ENCODE results near the gene XPOT.

Gene XPOT

GRCh38 chr12:64468966-64469365 is 64.8 kb downstream of the XPOT start:
- Histone ChIP-seq H3K27me3 (ENCODE audit: control insufficient read depth, insufficient read depth, low read length) (no peaks in the 10 kb centered on the region), H3K4me3 (ENCODE audit: low read depth, low read length) (no peak overlapping the region), H3K4me1 (ENCODE audit: control insufficient read depth, insufficient read depth, low read length) (no peaks in the 10 kb centered on the region), H3K9me3 (ENCODE audit: control insufficient read depth, insufficient read depth, low read depth, low read length) (no peaks in the 10 kb centered on the region), H3K27ac (ENCODE audit: low read depth, low read length) (no peak overlapping the region), H3K9ac (ENCODE audit: low read length) (no peak overlapping the region), H3K36me3 (ENCODE audit: control insufficient read depth, insufficient read depth, low read length) (peaks cover 92% of the 10 kb centered on the region)

- Histone ChIP-seq H3K4me3 (ENCODE audit: low read depth, low read length) (no peak overlapping the region), H3K4me1 (ENCODE audit: control insufficient read depth, insufficient read depth, low read length) (no peaks in the 10 kb centered on the region), H3K9me3 (ENCODE audit: control insufficient read depth, insufficient read depth, low read depth, low read length) (no peaks in the 10 kb centered on the region), H3K36me3 (ENCODE audit: control insufficient read depth, insufficient read depth, low read length) (peaks cover 92% of the 10 kb centered on the region), H3K9ac (ENCODE audit: low read length) (no peak overlapping the region), H3K27ac (ENCODE audit: low read depth, low read length) (no peak overlapping the region), H3K27me3 (ENCODE audit: control insufficient read depth, insufficient read depth, low read length) (no peaks in the 10 kb centered on the region)
Measured at GRCh38 chr12:64469455-64470142, 65.4 kb downstream of the XPOT start.

GRCh38 chr12:64470495-64470894 is 66.3 kb downstream of the XPOT start:
- H3K27me3 ChIP-seq (ENCODE audit: control insufficient read depth, insufficient read depth, low read length) = no peaks in the 10 kb centered on the region
- H3K9ac ChIP-seq (ENCODE audit: low read length) = no peak overlapping the region
- H3K27ac ChIP-seq (ENCODE audit: low read depth, low read length) = no peak overlapping the region
- H3K4me3 ChIP-seq (ENCODE audit: low read depth, low read length) = no peak overlapping the region
- peaks cover 4% of the 10 kb centered on the region for H3K9me3 ChIP-seq (ENCODE audit: control insufficient read depth, insufficient read depth, low read depth, low read length)
- no peaks in the 10 kb centered on the region for H3K4me1 ChIP-seq (ENCODE audit: control insufficient read depth, insufficient read depth, low read length)
- peaks cover 93% of the 10 kb centered on the region for H3K36me3 ChIP-seq (ENCODE audit: control insufficient read depth, insufficient read depth, low read length)

GRCh38 chr12:64473176-64473575 is 69.0 kb downstream of the XPOT start:
- peaks cover 88% of the 10 kb centered on the region for H3K36me3 ChIP-seq (ENCODE audit: control insufficient read depth, insufficient read depth, low read length)
- H3K4me1 ChIP-seq (ENCODE audit: control insufficient read depth, insufficient read depth, low read length) = no peaks in the 10 kb centered on the region
- no peaks in the 10 kb centered on the region for H3K27me3 ChIP-seq (ENCODE audit: control insufficient read depth, insufficient read depth, low read length)
- no peak overlapping the region for H3K27ac ChIP-seq (ENCODE audit: low read depth, low read length)
- no peak overlapping the region for H3K4me3 ChIP-seq (ENCODE audit: low read depth, low read length)
- H3K9ac ChIP-seq (ENCODE audit: low read length) = no peak overlapping the region
- peaks cover 16% of the 10 kb centered on the region for H3K9me3 ChIP-seq (ENCODE audit: control insufficient read depth, insufficient read depth, low read depth, low read length)

- Histone ChIP-seq H3K9me3 (ENCODE audit: control insufficient read depth, insufficient read depth, low read depth, low read length) (peaks cover 16% of the 10 kb centered on the region), H3K27me3 (ENCODE audit: control insufficient read depth, insufficient read depth, low read length) (no peaks in the 10 kb centered on the region), H3K36me3 (ENCODE audit: control insufficient read depth, insufficient read depth, low read length) (peaks cover 79% of the 10 kb centered on the region)
Measured at GRCh38 chr12:64475518-64475917, 71.3 kb downstream of the XPOT start.

GRCh38 chr12:64476844-64477243 is 72.7 kb downstream of the XPOT start:
- Histone ChIP-seq H3K36me3 (ENCODE audit: control insufficient read depth, insufficient read depth, low read length) (peaks cover 72% of the 10 kb centered on the region), H3K9me3 (ENCODE audit: control insufficient read depth, insufficient read depth, low read depth, low read length) (peaks cover 16% of the 10 kb centered on the region), H3K27ac (ENCODE audit: low read depth, low read length) (no peak overlapping the region), H3K27me3 (ENCODE audit: control insufficient read depth, insufficient read depth, low read length) (no peaks in the 10 kb centered on the region), H3K4me1 (ENCODE audit: control insufficient read depth, insufficient read depth, low read length) (no peaks in the 10 kb centered on the region), H3K9ac (ENCODE audit: low read length) (no peak overlapping the region), H3K4me3 (ENCODE audit: low read depth, low read length) (no peak overlapping the region)

More at GRCh38 chr12:64475518-64475917, 71.3 kb downstream of the XPOT start:
- Histone ChIP-seq H3K4me1 (ENCODE audit: control insufficient read depth, insufficient read depth, low read length) (no peaks in the 10 kb centered on the region), H3K4me3 (ENCODE audit: low read depth, low read length) (no peak overlapping the region), H3K27ac (ENCODE audit: low read depth, low read length) (no peak overlapping the region), H3K9ac (ENCODE audit: low read length) (no peak overlapping the region)

- Histone ChIP-seq H3K36me3 (ENCODE audit: control insufficient read depth, insufficient read depth, low read length) (peaks cover 71% of the 10 kb centered on the region), H3K9ac (ENCODE audit: low read length) (no peak overlapping the region), H3K27me3 (ENCODE audit: control insufficient read depth, insufficient read depth, low read length) (no peaks in the 10 kb centered on the region), H3K9me3 (ENCODE audit: control insufficient read depth, insufficient read depth, low read depth, low read length) (peaks cover 16% of the 10 kb centered on the region), H3K4me3 (ENCODE audit: low read depth, low read length) (no peak overlapping the region), H3K27ac (ENCODE audit: low read depth, low read length) (no peak overlapping the region), H3K4me1 (ENCODE audit: control insufficient read depth, insufficient read depth, low read length) (no peaks in the 10 kb centered on the region)
Measured at GRCh38 chr12:64478661-64479060, 74.5 kb downstream of the XPOT start.

GRCh38 chr12:64480148-64480547 is 76.0 kb downstream of the XPOT start:
- H3K9ac ChIP-seq (ENCODE audit: low read length) = no peak overlapping the region
- H3K27ac ChIP-seq (ENCODE audit: low read depth, low read length) = no peak overlapping the region
- peaks cover 15% of the 10 kb centered on the region for H3K9me3 ChIP-seq (ENCODE audit: control insufficient read depth, insufficient read depth, low read depth, low read length)
- no peak overlapping the region for H3K4me3 ChIP-seq (ENCODE audit: low read depth, low read length)
- H3K36me3 ChIP-seq (ENCODE audit: control insufficient read depth, insufficient read depth, low read length) = peaks cover 71% of the 10 kb centered on the region
- H3K4me1 ChIP-seq (ENCODE audit: control insufficient read depth, insufficient read depth, low read length) = no peaks in the 10 kb centered on the region
- no peaks in the 10 kb centered on the region for H3K27me3 ChIP-seq (ENCODE audit: control insufficient read depth, insufficient read depth, low read length)

- H3K36me3 ChIP-seq (ENCODE audit: control insufficient read depth, insufficient read depth, low read length) = peaks cover 94% of the 10 kb centered on the region
- H3K27ac ChIP-seq (ENCODE audit: low read depth, low read length) = no peak overlapping the region
- no peak overlapping the region for H3K9ac ChIP-seq (ENCODE audit: low read length)
- H3K4me1 ChIP-seq (ENCODE audit: control insufficient read depth, insufficient read depth, low read length) = no peaks in the 10 kb centered on the region
- H3K9me3 ChIP-seq (ENCODE audit: control insufficient read depth, insufficient read depth, low read depth, low read length) = no peaks in the 10 kb centered on the region
- H3K4me3 ChIP-seq (ENCODE audit: low read depth, low read length) = no peak overlapping the region
- no peaks in the 10 kb centered on the region for H3K27me3 ChIP-seq (ENCODE audit: control insufficient read depth, insufficient read depth, low read length)
Measured at GRCh38 chr12:64486657-64487056, 82.5 kb downstream of the XPOT start.

- Histone ChIP-seq H3K9ac (ENCODE audit: low read length) (no peak overlapping the region), H3K27ac (ENCODE audit: low read depth, low read length) (no peak overlapping the region), H3K9me3 (ENCODE audit: control insufficient read depth, insufficient read depth, low read depth, low read length) (no peaks in the 10 kb centered on the region), H3K4me3 (ENCODE audit: low read depth, low read length) (no peak overlapping the region), H3K27me3 (ENCODE audit: control insufficient read depth, insufficient read depth, low read length) (no peaks in the 10 kb centered on the region), H3K36me3 (ENCODE audit: control insufficient read depth, insufficient read depth, low read length) (peaks cover 88% of the 10 kb centered on the region), H3K4me1 (ENCODE audit: control insufficient read depth, insufficient read depth, low read length) (no peaks in the 10 kb centered on the region)
Measured at GRCh38 chr12:64491718-64492117, 87.5 kb downstream of the XPOT start.

- H3K36me3 ChIP-seq (ENCODE audit: control insufficient read depth, insufficient read depth, low read length) = peaks cover 88% of the 10 kb centered on the region
- H3K9ac ChIP-seq (ENCODE audit: low read length) = no peak overlapping the region
- no peaks in the 10 kb centered on the region for H3K27me3 ChIP-seq (ENCODE audit: control insufficient read depth, insufficient read depth, low read length)
- H3K4me1 ChIP-seq (ENCODE audit: control insufficient read depth, insufficient read depth, low read length) = no peaks in the 10 kb centered on the region
- no peaks in the 10 kb centered on the region for H3K9me3 ChIP-seq (ENCODE audit: control insufficient read depth, insufficient read depth, low read depth, low read length)
- H3K27ac ChIP-seq (ENCODE audit: low read depth, low read length) = no peak overlapping the region
- no peak overlapping the region for H3K4me3 ChIP-seq (ENCODE audit: low read depth, low read length)
Measured at GRCh38 chr12:64493513-64493912, 89.3 kb downstream of the XPOT start.
